ENCODE results near the gene IMPG1. TPM values are rescaled to one million over a fixed set of nuclear protein-coding genes. Genes with fewer than 3 reads are reported as not detected.

Gene IMPG1
- total RNA-seq, 1 donor from 2014 or later: not detected

DNA sequence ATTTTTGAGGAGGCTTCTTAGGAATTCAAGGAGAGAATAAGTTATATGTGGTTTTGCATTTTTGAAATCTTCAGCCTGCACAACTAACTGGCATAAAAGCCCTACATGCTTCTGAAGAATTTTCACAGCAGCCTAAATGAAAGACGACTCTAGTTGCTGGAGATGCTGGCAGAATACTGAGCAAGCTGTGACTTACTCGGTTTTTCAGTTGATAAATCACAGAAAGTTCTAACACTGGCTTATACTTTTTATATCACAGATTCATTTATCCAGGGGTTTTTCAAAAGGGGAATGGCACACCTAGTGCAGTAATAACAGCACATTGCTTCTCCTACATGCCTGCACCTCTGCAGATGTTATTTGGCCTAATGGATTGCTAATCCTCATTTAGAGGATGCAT, 134.6 kb downstream of the IMPG1 start:
- Histone ChIP-seq H3K9me3 (no peaks in the 10 kb centered on the region), H3K4me1 (peaks cover 14% of the 10 kb centered on the region), H3K4me3 (no peak overlapping the region), H3K36me3 (no peaks in the 10 kb centered on the region), H3K27me3 (ENCODE audit: low read depth) (peaks cover 3% of the 10 kb centered on the region), H3K27ac (no peak overlapping the region)
- DNase-seq (no peak), ATAC-seq (no peak)
- TF ChIP-seq, protein P1, sequence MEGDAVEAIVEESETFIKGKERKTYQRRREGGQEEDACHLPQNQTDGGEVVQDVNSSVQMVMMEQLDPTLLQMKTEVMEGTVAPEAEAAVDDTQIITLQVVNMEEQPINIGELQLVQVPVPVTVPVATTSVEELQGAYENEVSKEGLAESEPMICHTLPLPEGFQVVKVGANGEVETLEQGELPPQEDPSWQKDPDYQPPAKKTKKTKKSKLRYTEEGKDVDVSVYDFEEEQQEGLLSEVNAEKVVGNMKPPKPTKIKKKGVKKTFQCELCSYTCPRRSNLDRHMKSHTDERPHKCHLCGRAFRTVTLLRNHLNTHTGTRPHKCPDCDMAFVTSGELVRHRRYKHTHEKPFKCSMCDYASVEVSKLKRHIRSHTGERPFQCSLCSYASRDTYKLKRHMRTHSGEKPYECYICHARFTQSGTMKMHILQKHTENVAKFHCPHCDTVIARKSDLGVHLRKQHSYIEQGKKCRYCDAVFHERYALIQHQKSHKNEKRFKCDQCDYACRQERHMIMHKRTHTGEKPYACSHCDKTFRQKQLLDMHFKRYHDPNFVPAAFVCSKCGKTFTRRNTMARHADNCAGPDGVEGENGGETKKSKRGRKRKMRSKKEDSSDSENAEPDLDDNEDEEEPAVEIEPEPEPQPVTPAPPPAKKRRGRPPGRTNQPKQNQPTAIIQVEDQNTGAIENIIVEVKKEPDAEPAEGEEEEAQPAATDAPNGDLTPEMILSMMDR (IDR thresholded peaks at IDR 0.05): no peak
- intact Hi-C loops (cut with DNase I): no loop called here

GRCh38 chr6:75936682-75937081, 135.8 kb downstream of the IMPG1 start:
- Histone ChIP-seq H3K27me3 (ENCODE audit: low read depth) (peaks cover 3% of the 10 kb centered on the region), H3K9me3 (no peaks in the 10 kb centered on the region), H3K4me3 (no peak overlapping the region), H3K27ac (no peak overlapping the region), H3K36me3 (no peaks in the 10 kb centered on the region), H3K4me1 (peaks cover 14% of the 10 kb centered on the region)
- DNase-seq (no peak), ATAC-seq (no peak)
- intact Hi-C loops (cut with DNase I): no loop called here
- TF ChIP-seq, protein P1 (IDR thresholded peaks at IDR 0.05): no peak

DNA sequence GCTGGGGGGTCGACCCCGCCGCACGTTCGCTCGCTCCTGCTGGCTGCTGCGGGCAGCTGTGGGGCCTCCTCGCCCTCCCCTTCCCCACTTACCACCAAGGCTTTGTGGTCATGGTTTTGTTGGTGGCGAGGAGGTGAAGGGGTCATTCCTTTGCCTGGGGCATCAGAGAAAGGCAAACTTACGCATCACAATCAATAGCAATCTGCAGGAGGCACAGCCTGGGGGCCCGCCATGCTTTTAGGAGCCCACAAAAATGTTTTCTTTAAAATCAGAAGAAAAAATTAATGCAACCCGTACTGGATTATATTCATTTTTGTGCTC, 137.0 kb downstream of the IMPG1 start:
- TF ChIP-seq, protein P1 (IDR thresholded peaks at IDR 0.05): no peak
- H3K27me3 ChIP-seq (ENCODE audit: low read depth): peaks cover 3% of the 10 kb centered on the region
- intact Hi-C loops (cut with DNase I): no loop called here
- no peak overlapping the region for H3K27ac ChIP-seq
- ATAC-seq (no peak), DNase-seq (no peak)
- H3K4me3 ChIP-seq: peak overlapping the region; percentile 48
- peaks cover 14% of the 10 kb centered on the region for H3K4me1 ChIP-seq
- H3K36me3 ChIP-seq: no peaks in the 10 kb centered on the region
- H3K9me3 ChIP-seq: no peaks in the 10 kb centered on the region

DNA sequence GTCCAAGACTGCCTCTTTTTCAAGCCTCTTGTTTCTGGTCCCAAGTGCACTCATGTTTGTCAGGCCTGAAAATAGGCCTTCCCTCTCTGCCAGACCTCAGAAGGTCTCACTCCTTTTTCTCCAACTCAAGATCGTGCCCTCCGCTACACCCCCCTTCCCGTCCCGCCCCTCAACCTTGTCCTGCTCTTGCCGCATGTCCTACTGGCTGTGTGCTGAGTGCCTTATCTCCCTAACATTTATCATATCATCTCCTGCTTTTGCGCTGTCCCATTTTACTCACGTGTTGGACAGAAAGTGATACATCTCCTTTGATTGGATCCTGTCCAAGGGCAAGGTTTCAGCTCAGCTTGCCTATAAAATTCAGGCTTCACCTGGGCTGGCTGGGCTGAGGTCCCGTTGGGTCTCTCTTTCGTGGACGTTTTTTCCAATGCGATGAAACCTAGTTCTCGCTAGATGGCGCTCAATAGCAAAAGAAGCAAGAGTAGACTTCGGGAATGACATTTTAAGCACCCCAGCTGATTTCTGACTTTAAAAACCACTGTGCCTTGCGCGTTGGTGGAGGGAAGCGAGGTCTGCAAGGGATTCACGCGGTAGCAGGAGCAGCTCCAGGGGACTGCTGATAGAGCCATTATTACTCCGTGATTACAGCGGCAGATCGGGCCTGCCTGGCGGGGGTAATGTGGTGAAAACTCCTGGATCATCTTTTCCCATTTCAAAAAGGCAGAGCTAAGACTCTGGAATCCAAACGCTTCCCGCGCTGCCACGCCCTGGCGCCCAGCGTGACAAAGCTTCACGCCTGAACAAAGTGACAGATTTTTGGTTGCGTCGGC, 137.6 kb downstream of the IMPG1 start:
- peaks cover 14% of the 10 kb centered on the region for H3K4me1 ChIP-seq
- peaks cover 3% of the 10 kb centered on the region for H3K27me3 ChIP-seq (ENCODE audit: low read depth)
- H3K4me3 ChIP-seq: peak overlapping the region; percentile 48
- DNase-seq: no peak
- TF ChIP-seq, protein P1 (IDR thresholded peaks at IDR 0.05): peak; percentile 69
- H3K27ac ChIP-seq: no peak overlapping the region
- intact Hi-C loops (cut with DNase I): no loop called here
- ATAC-seq: peak; percentile 72 to 81
- H3K36me3 ChIP-seq: no peaks in the 10 kb centered on the region
- H3K9me3 ChIP-seq: no peaks in the 10 kb centered on the region

GRCh38 chr6:75933387-75933975, 139.0 kb downstream of the IMPG1 start:
- ATAC-seq (peak; percentile 51 to 63), DNase-seq (no peak)
- intact Hi-C loops (cut with DNase I): no loop called here
- H3K27me3 ChIP-seq (ENCODE audit: low read depth): peaks cover 3% of the 10 kb centered on the region
- no peak overlapping the region for H3K4me3 ChIP-seq
- TF ChIP-seq, protein P1 (IDR thresholded peaks at IDR 0.05): no peak
- no peaks in the 10 kb centered on the region for H3K36me3 ChIP-seq
- H3K9me3 ChIP-seq: no peaks in the 10 kb centered on the region
- peaks cover 14% of the 10 kb centered on the region for H3K4me1 ChIP-seq
- H3K27ac ChIP-seq: no peak overlapping the region

Data from lower lobe of right lung (tissue), 2 donors.